Stimulated activated CD4-positive, alpha-beta T cell treated with anti-CD3 and anti-CD28 coated beads, Interleukin-15, amount 100 ng/mL, for 48 hours (primary cell): ENCODE measurements around the gene SESTD1.

ENCODE experiments used
- DNase-seq, 2 donors: peaks; one replicate each; pipeline ENCODE4 v3.0.0-alpha.2; 2020; ENCODE audit warnings: low read depth in 2 of 2

Gene SESTD1, protein sequence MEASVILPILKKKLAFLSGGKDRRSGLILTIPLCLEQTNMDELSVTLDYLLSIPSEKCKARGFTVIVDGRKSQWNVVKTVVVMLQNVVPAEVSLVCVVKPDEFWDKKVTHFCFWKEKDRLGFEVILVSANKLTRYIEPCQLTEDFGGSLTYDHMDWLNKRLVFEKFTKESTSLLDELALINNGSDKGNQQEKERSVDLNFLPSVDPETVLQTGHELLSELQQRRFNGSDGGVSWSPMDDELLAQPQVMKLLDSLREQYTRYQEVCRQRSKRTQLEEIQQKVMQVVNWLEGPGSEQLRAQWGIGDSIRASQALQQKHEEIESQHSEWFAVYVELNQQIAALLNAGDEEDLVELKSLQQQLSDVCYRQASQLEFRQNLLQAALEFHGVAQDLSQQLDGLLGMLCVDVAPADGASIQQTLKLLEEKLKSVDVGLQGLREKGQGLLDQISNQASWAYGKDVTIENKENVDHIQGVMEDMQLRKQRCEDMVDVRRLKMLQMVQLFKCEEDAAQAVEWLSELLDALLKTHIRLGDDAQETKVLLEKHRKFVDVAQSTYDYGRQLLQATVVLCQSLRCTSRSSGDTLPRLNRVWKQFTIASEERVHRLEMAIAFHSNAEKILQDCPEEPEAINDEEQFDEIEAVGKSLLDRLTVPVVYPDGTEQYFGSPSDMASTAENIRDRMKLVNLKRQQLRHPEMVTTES

DNA sequence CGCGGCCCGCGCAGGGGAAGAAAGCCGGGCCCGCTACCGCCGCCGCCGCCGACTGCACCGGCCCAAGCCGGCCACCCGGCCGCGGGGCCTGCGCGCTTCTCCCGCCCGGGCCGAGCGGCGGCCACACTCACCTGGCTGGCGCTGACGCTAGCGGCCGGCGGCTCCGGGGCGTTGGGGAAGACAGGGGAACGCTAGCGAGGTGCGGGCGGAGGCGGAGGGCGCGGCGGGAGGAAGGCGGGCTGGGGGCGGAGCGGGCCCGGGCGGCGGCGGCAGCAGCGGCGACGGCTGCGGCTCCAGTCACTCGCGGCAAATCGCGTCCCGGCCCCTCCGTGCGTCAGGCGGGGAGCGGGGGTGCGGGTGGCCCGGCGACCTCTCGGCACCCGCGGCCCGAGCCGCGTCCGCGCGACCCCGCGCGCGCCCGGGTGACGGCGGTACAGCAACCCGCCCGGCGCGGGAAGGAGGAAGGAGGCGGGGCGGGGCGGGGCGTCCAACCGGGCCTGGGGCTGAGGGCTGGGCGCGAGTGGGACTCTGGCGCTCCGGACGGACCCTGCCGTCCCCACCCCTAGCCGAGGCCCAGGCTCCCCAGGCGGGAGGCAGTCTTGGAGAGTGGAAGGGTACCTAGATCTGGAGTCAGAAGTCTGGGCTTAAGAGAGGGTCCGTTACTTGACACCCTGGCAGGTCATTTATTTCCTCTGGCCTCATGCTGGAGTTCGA is at the start of gene SESTD1:
Gene SESTD1, minus strand, starts transcription at position 465 of the 714 bp plus-strand sequence. CDS start 72,991 bp downstream, outside the sequence.
- DNase-seq: peak; percentile 13 to 48

DNA sequence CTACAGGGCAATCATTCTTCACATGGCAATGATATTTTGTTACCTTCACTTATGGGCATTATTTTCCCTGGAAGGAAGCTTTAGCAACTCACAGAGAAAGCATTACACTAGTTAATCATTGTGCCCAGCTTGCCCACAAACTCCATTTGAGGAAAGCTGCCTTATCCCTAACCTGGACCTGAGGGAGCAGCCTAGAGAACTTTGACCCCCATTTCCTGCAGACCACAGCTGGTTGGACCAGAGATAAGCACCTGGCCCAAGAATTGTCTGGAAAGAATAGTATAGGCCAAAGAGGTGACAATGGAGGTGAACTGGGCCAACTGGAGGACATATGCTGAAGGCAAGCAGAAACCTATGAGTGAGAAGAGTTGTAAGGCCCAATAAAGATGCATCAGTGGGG is 48.4 kb upstream of the SESTD1 start:
- DNase-seq: no peak

DNA sequence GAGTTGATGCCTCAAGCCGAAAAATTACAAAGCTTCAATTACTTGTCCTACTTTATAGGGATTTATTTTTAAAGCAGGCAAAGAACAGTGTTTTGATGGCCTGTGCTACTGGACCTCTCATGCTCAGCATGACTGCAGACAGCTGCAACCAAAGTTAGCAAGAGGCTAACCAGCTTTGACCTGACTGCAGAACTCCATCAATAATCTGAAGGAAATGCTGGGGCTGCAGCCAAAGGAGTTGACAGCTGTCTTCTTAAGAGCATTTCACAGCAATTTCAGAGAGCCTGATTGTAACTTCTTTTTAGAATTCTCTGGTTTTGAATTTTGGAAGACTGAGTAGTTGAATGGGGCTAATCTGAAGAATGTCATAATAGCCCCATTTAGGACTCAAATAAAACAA is 46.5 kb upstream of the SESTD1 start:
- DNase-seq: no peak

DNA sequence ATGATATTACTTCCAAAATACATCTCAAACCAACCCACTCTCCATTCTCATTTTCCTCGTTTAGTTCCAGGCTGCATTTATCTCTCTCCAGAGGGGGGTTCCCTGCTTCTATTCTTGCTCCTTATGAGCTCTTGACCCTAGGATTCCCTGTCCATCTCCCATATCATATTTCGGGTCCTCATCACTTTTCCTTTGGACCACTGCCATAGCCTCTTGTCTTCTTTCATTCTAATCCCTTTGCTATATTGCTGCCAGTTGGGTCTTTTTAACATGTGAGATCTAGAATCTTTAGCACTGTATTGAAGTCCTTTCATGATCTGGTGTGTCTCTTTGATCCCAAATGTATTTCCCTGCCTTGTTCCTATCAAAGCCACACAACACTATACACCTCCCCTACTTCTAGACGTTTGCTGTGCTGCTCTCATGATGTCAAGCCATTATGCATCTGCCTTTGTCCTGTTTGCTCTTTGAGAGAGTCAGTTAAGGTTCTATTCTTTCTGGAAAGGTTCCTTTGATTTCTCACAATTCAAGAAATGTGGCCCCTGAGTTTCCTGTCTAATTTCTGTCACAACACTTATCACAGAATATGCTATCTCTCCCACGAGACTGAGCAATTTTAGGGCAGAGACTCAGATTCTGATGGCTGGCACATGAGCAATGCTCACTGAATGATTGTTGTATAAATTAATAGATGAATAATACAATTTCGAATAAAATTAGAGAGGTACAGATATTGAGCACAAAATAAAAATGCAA is 43.2 kb upstream of the SESTD1 start:
- DNase-seq: no peak

DNA sequence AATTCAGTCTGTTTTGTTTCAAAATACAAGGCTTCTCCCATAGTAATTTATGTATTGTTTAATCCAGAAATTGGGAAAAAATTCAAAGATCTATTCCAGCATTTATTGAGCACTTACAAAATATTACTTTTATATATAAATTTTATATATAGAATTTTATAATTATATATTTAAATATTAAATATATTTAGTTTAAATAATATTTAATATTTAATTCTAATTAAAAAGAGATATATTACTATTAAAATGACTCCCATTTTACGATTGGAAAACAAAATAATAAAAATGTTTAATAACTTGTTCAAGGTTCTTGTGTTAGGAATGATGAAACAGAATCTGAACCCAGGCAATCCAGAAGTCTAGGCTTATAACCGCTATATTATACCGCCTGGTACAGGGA is 40.5 kb upstream of the SESTD1 start:
- DNase-seq: no peak

DNA sequence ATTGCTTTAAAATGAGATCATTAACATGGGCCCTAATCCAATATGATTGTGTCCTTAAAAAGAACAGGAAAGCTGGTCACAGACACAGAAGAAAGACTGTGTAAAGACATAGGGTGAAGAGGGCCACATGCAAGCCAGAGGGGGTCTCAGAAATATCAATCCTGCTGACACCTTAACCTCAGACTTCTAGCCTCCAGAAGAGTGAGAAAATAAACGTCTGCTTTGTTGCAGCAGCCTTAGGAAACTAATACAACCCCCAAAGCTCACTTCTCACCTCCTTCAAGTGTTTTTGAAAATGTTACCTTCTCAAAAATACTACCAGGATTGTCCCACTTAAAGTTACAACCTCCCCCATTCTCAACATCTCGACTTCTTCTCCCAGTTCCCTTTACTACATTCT is 39.8 kb upstream of the SESTD1 start:
- no peak for DNase-seq

DNA sequence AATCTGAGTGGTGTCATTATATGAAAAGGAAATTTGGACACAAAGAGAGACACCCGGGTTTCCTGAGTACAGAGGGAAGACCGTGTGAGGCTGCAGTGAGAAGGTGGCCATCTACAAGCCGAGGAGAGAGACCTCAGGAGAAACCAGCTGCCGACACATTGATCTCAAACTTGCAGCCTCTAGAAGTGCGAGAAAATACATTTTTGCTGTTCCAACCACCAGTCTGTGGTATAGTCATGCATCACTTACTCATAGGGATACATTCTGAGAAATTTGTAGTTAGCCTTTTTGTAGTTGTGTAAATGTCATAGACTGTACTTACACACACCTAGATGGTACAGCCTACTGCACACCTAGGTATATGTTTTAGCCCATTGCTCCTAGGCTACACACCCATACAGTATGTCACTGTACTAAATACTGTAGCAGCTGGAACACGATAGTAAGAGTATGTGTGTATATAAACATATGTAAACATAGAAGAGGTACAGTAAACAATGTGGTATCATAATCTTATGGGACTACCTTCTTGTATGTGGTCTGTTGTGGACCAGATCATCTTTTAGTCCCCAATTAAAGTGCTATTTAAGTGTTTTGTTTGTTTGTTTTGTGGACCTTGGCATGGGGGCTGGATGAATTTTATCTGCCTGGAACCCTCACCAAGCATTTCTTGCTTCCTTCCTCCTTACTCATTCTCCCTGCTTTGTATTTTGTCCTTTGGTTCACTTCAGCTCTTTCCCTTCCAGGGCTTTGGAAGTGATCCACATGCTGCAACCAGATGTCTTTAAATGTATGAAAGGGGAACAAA is 38.3 kb upstream of the SESTD1 start:
- DNase-seq: no peak

DNA sequence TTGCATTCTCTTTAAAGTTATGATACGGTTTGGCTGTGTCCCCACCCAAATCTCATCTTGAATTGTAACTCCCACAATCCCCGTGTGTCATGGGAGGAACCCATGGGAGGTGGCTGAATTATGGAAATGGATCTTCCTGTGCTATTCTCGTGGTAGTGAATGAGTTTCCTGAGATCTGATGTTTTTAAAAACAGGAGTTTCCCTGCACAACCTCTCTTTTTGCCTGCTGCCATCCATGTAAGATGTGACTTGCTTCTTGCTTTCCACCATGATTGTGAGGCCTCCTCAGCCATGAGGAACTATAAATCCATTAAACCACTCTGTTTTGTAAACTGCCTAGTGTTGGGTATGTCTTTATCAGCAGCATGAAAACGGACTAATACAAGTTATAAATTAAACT is 37.5 kb upstream of the SESTD1 start:
- no peak for DNase-seq

DNA sequence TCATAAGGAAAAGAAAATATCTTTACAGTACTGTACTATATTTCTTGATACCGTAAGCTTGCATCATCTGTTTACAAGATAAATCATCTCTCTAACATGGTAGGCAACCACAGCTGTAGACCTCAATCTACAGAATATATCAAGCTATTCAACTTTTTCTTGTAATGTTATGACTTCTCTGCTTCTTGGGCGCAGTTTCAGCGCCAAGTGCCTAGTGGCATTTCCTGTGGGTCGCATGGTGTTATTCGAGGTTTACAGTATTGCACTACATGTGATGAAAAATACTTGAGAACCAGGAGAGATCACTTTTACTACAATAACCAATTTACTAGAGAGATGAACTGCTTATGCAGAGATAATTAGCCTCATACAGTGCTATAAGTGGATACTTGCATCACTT is 34.0 kb upstream of the SESTD1 start:
- no peak for DNase-seq

DNA sequence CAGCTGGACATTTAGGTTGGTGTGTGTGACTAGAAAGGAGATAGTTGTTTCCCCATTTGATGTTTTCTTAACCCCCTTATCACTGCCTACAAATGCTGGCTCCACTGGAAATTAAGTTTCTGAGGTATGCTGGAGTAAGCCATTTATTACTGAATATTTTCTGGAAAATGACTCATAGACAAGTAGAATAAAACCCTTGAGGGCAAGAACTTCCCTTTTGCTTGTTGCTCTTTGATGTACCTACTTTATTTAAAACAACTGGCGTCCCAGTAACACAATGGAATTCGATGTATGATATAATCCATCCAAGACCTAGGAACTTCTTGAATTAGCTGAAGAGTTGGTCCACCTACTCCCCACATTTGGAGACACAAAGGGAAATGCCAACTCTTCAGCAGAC is 33.3 kb upstream of the SESTD1 start:
- DNase-seq: no peak

DNA sequence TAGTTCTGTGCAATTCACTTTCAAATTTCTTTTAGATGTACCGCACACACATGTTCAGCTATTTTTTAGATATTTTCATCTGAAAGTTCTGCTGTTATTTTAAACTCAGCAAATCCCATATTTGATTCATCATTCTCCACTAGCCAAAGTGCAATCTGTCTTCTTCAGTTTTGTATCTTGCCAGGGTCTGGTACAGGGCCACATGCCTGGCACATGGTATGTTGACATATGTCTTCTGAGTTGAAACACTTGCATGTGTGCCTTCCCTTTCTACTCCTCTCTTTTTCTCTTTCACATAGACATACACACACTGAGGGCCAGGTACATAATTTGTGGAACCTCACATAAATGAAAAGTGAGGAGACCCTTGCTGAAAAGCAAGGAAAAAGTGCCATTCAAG is 25.7 kb upstream of the SESTD1 start:
- no peak for DNase-seq

DNA sequence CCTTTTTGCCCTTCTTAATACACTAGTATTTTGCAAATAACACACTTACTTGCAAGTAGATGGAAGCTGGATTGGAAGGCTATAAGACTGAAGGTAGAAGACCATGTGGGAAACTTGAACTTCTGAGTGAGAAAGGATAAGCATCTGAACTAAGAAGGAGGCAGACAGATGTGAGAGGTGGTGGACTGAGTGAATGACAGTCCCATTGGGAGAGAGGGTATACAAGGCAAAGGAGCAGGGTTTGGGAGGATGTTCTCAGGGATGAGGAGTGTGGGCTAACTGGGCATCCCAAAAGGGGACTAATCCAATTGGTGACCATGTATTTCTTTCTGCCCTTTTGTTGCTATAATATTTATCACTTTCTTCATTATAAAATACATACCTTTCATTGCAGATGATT is 20.4 kb upstream of the SESTD1 start:
- no peak for DNase-seq

DNA sequence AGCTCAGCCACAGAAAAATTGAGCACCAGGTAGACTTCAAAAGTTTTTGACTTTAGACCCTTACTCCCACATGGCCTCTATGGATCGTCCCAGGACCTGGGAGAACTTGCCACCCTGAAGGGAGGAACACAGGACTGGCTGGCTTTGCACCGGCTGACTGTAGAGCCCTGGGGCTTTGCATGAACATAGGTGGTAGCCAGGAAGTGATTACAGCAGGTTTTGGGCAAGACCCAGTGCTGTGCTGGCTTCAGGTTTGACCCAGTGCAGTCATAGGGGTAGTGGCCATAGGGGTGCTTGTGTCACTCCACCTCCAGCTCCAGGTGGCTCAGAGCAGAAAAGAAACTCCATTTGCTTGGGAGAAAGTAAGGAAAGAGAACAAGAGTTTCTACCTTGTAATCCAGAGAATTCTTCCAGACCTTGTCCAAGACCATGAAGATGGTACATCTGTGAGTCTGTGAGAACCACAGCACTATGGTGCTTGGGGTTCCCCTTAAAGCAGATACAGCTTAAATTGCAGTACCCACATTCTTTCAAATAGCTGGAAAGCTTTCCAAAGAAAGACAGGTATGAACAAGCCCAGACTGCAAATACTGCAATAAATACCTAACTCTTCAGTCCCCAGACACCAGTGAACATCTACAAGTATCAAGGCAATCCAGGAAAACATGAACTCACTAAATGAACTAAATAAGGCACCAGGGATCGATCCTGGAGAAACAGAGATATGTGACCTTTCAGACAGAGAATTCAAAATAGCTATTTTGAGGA is 13.0 kb upstream of the SESTD1 start:
- no peak for DNase-seq

DNA sequence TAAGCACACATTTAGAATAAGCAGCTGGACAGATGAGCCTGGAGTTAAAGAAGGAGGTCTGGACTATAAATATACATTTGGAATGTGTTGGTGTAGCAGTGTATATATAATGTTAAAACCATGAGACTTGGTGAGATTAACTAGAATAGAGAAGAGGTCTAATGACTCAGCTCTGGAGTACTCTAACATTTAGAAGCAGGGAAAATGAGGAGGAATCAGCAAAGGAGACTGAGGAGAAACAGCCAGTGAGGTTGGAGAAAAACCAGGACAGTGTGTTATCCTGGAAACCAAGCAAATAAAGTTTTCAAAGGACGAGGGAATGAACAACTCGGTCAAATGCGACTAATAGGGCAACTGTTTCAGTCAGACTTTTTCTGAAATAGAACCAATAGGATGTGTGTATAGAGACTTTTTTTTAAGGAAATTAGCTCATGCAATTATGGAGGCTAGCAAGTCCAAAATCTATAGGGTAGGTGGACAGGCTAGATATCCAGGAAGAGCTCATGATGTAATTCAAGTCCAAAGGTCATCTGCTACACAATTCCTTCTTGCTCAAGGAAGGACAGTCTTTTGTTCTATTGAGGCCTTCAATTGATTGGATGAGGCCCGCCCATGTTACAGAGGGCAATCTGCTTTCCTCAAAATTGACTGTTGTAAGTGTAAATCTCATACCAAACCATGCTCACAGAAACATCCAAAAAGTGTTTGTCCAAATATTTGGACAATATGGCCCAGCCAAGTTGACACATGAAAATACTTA is 10.8 kb upstream of the SESTD1 start:
- DNase-seq: no peak

DNA sequence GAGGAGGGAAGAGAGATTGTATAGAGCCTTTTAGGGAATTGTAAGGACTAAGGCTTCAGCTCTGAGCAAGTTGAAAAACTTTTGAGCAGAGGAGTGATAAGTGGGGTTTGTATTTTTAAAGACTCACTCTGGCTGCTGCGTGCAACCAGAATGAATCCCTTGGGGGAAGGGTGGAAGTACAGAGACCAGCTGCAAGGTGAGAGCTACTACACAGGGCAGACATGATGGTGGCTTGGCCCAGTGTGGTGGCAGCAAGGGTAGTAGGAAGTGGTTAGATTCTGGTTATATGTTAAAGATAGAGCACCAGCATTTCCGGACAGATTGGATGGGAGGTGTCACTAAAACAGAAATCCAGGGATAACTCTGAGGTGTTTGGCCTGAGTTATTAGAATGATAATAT is 10.1 kb upstream of the SESTD1 start:
- no peak for DNase-seq

DNA sequence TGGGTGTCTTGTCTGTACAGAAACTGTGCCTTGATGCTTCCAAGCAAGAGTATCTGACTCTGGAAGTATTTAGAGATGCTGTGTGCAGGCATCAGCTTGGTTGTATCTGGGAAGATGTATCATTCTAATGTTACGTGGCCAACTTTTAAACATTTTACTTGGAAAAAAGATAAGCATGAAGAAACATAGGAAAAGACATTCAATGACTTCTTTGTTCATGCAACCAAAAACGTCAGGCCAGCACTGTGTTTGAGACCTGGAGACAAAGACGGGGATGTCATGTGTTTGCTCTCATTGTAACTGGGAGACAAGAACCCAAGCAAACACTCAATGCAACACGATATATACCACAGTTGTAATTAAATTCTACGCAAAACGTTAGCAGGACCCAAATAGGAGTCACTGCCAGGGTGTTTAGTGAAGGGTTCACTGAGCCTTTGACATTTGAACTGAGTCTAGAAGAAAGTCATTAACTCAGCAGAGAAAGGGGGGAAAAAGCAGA is 8.9 kb upstream of the SESTD1 start:
- DNase-seq: no peak

DNA sequence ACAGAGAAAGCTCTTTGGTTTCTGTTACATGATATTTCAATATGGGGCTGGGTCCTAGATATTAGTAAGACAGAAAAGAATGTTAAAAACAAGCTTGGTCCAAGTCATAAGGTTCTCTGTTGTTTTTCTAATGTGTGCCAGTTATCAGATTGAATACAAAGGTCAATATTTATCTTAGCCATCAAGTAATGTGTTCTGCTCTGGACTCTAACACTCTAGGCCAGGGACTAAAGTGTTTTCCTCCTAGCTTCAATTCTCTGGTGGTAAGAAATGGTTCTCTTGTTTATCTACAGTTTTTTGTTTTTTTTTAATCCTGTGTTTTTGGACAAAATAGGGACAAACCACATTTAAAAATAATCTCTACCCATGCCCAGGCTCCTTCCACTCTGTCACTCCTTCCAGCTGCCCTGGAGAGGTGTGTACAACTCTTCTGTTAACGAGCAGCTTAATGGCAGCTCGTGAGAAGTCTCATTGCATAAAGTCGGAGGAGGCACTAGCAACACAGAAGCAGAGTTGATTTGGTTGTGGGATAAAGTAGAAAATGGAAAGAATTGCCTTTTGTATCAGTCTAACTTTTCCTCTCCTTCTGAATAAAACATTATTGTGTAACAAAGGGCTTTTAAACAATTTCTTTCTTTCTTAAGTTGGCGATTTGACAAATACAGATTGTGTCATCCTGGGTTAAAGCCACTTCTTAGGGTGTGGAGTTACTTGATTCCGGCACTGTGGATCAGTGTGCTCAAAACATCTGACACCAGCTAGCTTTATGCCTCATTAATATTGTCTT is 8.0 kb upstream of the SESTD1 start:
- DNase-seq: no peak

DNA sequence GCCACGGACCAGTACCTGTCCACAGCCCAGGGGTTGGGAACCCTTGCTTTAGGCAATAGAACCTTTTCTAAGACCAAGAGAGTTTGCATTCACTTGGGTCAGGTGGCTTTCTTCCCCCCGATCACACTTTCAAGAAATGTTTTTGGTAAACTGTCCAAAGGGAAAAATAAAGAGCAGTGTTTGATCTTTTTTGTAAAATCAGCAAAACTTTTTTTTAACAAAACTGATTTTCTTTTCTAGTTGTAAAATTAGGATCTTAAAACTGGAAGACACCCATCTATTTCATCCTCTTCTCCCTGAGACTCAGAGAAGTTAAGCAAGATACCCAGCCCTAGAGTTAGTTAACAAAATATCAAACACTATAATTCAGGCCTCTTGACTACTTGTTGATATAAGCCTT is 6.1 kb upstream of the SESTD1 start:
- no peak for DNase-seq
